Activated effector memory CD4-positive, alpha-beta T cell treated with Interleukin-2 at 50 U/mL for 16 hours (primary cell): ENCODE data around the gene CACFD1.

Experiments used
- DNase-seq: peaks from one replicate; pipeline ENCODE4 v3.0.0-alpha.2; 2020

The CACFD1 gene

DNA sequence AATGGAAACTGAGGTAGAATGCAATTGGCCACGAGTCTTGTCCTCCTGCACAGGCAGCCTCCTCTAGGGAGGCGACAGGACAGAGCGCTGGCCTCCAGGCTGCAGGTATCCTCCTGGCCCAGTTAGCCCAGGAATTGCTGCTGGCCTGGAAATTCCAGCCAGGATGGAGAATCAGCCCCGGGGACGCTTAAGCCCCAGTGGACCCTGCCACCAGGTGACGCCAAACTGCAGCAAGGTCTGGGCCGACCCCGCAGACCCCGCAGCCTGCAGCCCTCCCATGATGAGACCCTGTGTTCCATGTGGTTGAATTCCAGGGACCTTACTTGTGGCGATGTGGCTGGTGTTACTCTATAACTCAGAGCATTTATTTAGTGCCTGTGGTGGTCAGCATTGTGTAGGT is 7.3 kb downstream of the CACFD1 start:
- DNase-seq, result no peak

DNA sequence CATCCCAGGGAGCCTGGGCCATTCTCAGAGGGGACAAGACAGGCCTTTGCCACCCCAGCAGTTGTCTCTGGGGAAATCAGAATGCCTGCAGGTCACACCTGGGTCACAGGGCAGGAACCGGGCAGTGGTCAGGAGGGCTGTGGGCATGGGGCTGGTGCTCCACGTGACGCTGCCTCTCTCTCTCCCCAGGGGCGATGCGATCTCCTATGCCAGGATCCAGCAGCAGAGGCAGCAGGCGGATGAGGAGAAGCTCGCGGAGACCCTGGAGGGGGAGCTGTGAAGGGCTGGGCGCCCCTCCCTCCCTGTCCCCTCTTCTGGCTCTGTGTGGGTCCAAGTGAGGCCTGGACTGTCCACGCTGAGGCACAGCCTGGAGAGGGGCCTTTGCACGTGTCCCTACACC is 8.6 kb downstream of the CACFD1 start:
- no peak for DNase-seq

GRCh38 chr9:133468777-133469421 is 9.1 kb downstream of the CACFD1 start:
- DNase-seq, result no peak

- no peak for DNase-seq
These were observed 10.7 kb downstream of the CACFD1 start for GRCh38 chr9:133470427-133470924.

DNA sequence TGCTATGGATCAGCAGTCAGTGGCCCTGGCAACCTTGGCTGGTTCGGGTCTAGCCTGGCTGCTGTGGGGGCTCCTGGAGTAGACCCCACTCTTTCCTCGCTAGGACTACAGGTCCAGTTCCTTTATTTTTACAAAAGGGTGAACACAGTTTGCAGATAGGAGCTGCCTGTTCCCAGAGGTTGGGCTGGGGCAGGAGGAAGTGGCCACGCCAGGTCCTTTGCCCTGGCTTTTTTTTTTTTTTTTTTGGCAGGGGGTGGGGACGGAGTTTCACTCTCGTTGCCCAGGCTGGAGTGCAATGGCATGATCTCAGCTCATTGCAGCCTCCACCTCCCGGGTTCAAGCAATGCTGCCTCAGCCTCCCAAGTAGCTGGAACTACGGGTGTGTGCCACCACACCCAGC is 11.2 kb downstream of the CACFD1 start:
- no peak for DNase-seq

DNA sequence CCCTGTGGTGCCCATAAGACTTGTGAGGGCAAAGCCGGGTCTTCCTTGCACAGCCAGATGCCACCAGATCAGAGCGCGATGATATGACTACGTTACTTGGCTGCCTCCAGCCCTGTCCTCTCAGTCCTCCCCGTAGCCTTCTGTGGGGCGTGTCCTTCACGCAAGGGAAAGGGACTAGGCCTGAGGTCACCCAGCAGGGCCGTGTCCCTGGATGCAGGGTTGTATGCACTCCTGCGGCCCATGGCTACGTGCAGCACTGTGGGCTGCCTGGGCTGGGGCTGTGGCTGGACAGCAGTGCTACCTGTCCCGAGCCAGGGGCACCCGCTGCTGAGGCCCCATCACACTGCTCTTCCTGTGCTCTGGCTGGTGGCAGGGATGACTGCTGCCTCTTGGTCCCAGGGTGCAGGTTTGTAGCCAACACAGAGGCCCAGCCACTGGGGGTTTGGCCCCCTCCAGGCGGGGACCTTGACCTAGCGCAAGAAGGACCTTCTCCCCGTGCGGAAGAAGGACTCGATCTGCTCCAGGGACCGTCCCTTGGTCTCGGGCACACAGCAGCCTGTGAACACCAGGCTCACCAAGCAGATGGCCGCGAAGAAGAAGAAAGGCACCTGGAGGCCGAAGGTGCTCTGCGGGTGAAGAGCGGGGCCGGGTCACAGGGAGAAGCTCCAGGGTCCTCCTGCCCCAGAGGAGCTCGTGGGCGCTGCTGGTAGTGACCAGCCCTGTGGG is 11.9 kb downstream of the CACFD1 start:
- no peak for DNase-seq

GRCh38 chr9:133472277-133472645 is 12.5 kb downstream of the CACFD1 start:
- no peak for DNase-seq

- no peak for DNase-seq
These were observed 13.1 kb downstream of the CACFD1 start for GRCh38 chr9:133472753-133473378.

DNA sequence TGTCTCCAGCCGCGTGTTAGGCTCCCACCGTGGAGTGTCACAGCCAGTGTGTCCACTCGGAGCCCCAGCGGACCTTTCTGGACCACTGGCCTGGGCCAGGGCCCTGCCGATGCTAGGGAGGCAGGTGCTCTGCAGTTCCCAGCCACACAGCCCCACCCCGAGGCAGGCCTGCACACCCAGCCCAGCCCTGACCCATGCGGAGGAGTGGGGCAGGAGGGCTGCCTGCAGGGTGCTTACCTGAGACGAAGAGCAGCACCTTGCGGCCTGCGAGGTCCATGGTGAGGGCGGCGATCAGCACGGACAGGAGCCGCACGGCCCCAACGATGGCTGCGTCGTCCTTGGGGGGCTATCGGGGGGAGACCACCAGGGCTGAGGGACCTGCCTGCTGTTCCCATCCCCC is 14.0 kb downstream of the CACFD1 start:
- DNase-seq, result no peak

DNA sequence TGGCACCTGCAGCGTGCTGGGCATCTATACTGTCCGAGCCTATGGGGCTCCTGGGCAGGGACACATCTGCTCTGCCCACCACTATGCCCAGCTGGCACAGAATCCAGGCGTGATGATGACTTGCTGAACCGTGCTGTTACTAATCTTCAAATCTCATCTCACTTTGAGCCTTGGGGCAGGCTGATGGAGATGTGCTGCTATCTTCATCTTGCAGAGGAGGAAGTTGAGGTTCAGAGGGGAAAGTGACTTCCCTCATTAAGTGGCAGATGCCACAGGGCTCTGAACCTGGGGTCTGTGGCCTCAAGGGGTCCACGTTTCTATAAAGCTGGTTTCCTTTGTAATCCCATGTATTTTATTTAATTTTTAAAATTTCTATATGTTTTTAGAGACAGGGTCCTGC is 14.4 kb downstream of the CACFD1 start:
- DNase-seq, result no peak

GRCh38 chr9:133474853-133475252 is 15.1 kb downstream of the CACFD1 start:
- no peak for DNase-seq

DNA sequence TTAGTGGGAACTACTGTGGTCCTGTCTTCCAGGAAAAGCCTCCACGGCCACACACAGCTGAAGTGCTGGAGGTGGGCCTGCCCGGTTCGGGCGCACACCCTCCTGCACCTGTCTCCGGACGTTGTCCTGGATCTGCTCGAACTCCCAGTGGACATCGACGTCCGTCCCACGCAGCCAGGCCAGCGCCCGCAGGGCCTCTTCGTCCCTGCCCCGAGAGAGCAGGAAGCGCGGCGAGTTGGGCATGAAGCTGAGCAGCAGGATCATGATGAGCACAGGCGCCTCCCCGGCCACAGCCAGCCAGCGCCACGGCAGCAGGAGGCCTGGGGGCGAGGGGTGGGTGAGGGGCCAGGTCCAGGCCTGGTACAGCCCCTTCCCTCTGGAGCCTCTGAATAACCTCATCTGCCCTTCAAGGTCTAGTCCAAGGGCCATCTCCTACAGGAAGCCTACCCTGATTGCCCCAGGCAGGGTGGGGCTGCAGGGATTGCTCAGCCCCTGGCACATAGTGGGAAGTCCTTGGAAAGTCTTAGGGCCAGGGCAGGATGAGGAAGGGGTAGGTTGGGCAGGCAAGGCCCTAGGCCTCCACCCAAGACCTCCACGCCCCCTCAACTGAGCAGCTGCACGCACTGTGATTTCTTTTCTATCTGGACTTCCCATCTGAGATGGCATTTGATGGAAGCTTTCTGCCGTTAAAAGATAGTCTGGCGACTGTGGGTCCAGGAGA is 15.7 kb downstream of the CACFD1 start:
- DNase-seq, result no peak

GRCh38 chr9:133476036-133476931 is 16.5 kb downstream of the CACFD1 start:
- no peak for DNase-seq

DNA sequence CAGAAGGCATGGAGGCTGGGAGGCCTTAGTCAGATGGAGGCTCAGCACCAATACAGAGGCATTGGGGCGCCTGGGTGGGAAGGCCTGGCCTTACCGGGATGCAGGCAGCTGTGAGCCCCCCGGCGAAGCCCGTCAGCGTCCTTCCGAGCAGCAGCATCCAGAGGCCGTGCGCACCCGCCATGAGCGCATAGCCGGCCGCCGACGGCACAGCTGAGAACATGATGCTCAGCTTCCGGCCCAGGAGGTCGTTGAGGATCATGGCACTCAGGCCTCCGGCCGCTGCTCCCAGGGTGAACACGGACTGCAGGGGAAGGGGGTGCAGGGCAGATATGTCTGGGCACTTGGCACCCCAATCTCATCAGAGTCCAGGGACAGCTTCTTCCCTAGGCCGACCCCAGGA is 17.2 kb downstream of the CACFD1 start:
- DNase-seq, result no peak

GRCh38 chr9:133477461-133477860 is 17.7 kb downstream of the CACFD1 start:
- no peak for DNase-seq

DNA sequence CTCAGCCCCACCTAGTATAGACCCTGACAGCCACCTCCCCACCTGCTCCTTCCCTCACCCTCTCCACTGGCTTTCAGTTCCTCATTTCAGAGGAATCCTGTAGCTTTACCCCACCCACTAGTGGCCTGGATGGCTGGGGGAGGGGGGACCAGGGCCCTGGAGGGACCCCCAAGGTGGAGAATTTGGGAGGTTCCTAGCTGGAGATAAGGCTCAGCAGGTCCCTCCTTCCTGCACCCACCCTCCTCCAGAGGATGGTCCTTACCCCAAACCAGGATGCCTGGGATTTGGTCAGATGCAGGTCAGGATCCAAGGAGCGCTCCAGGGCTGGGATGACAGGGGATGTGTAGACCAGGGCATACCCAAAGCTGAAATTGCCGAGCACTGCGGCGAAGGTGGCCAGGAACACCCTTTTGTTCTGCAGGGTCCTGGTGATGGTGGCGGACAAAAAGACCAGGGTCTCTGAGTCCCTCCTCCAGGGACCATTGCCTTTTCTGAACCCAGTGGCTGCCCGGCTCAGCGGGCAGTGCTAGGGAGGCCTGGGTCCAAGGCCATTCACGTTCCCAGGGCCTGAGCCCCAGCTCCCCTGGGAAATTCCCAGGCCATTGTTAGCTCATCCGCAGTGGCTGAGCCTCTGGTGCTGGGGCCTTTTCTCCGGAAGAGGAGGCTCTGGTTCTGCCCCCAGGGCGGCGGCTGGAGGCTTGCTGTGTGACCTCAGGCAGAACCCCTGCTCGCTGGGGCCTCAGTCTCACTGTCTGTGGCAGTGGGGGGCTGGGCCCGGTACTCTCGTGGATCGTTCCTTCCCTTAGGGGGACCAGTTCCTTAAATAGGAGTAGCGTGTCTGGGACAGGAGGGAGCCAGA is 18.4 kb downstream of the CACFD1 start:
- no peak for DNase-seq

DNA sequence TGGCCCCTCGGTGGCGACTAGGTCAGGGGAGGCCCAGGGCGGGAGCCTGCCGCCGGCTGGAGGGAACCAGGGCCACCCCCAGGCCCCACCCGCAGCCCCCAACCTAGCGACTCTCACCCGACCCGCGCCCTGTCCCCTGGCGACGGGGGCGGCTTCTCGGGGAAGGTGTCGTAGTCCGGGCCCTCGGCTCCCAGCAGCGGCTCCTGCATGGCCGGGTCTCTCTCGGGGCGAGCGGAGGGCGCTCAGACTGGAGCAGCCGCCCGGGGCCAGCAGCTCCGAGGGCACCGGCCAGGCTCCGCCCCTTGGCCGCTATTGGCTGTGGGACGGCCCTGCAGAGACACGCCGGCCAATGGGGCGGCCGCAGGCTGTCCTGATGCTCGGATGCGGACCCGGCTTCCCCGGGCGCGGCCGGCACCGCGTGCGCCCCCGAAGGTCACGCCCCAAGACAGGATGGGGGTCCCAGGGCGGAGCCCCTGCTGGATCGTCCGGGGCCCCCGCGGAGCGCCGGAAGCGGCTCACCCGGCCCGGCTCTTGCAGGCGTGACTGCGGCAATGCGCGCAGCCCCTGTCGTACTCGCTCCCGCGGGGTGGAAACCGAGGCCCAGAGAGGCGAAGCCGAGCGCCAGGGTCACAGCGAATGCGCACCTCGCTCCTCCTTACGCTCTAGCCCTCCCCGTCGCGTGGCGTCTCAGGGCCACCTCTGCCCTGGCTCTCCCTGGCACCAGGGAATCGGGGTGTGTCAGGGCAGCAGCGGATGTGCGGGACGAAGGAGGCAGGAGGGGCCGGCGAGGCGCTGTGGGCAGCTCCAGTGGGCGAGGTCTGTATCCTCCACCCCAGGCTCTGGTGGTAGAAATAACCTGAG is 19.3 kb downstream of the CACFD1 start, which contains the start of gene SLC2A6:
TSS of gene SLC2A6 (minus strand) at position 249 of the 861 bp plus-strand sequence. CDS start at position 209, 40 bp downstream.
- peak; percentile 69 for DNase-seq

GRCh38 chr9:133483611-133484010 is 23.8 kb downstream of the CACFD1 start:
- DNase-seq, result no peak

GRCh38 chr9:133484671-133485437 is 25.1 kb downstream of the CACFD1 start:
- DNase-seq, result no peak
